ENCODE data around the gene NEGR1.

- TF ChIP-seq, protein P1, sequence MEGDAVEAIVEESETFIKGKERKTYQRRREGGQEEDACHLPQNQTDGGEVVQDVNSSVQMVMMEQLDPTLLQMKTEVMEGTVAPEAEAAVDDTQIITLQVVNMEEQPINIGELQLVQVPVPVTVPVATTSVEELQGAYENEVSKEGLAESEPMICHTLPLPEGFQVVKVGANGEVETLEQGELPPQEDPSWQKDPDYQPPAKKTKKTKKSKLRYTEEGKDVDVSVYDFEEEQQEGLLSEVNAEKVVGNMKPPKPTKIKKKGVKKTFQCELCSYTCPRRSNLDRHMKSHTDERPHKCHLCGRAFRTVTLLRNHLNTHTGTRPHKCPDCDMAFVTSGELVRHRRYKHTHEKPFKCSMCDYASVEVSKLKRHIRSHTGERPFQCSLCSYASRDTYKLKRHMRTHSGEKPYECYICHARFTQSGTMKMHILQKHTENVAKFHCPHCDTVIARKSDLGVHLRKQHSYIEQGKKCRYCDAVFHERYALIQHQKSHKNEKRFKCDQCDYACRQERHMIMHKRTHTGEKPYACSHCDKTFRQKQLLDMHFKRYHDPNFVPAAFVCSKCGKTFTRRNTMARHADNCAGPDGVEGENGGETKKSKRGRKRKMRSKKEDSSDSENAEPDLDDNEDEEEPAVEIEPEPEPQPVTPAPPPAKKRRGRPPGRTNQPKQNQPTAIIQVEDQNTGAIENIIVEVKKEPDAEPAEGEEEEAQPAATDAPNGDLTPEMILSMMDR (conservative IDR thresholded peaks at IDR 0.05), result no peak
- TF ChIP-seq EZH2 (IDR thresholded peaks at IDR 0.05; ENCODE audit: low read depth), result no peak
Measured at GRCh38 chr1:71417421-71417820, 864.9 kb downstream of the NEGR1 start.

Measured in PC-9 (cell line).